Right lobe of liver (tissue), 4 donors: ENCODE measurements around the gene THTPA.

ENCODE experiments used
- POLR2A ChIP-seq: fragments of 450-650 bp; IDR thresholded peaks from one replicate; pipeline ENCODE4 v1.6.1; 2017; ENCODE audit warnings: antibody characterized with exemption, mild to moderate bottlenecking
- TF ChIP-seq, protein P1 (sequence below), 4 donors: fragments of 200-600 bp in 3 of 4; fragments of 450-650 bp in 1 of 4; IDR thresholded peaks; one replicate each; pipeline versions ENCODE4 v1.5.1 to v1.8.0; 2016 to 2022; ENCODE audit warnings: antibody characterized with exemption in 4 of 4, mild to moderate bottlenecking in 2 of 4
- donor health status: DM: no; HTN: no; CAD: no.
- donor health status: DM: no; HTN: no; CAD: no.
- donor health status: DM: no; HTN: yes; CAD: no.

DNA sequence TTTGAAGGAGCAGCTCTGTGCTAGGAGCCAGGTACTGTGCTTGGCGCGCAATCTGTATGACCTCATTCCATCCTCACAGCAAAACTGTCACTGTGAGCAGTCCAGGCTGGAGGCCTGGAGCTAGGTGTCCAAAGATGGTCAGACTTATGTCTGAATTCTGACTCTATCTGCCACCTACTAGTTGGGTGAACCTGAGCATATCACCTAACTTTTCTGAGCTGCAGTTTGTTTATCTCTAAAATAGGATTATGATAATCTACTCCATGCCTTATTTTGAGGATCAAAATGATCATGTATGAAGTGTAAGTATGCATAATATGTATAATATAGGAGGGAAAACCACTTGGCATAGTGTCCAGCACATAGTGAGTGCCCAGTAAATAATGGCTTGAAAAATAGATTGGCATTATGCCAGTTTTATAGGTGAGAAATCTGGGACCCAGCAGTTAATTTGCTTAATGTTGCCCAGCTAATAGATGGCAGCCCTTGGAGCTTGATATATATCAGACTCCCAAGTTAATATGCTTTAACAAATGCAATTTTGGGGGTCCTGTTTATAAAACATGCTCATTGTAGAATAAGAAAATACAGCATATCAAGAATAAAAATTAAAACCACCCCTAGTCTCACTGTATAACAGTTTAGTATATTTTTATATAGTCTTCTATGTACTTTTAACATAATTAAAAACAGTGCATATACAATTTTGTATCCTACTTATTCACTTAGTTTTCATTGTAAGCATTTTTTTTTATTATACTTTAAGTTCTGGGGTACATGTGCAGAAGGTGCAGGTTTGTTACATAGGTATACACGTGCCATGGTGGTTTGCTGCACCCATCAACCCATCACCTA lies 27.1 kb downstream of the THTPA start:
- TF ChIP-seq, protein P1, sequence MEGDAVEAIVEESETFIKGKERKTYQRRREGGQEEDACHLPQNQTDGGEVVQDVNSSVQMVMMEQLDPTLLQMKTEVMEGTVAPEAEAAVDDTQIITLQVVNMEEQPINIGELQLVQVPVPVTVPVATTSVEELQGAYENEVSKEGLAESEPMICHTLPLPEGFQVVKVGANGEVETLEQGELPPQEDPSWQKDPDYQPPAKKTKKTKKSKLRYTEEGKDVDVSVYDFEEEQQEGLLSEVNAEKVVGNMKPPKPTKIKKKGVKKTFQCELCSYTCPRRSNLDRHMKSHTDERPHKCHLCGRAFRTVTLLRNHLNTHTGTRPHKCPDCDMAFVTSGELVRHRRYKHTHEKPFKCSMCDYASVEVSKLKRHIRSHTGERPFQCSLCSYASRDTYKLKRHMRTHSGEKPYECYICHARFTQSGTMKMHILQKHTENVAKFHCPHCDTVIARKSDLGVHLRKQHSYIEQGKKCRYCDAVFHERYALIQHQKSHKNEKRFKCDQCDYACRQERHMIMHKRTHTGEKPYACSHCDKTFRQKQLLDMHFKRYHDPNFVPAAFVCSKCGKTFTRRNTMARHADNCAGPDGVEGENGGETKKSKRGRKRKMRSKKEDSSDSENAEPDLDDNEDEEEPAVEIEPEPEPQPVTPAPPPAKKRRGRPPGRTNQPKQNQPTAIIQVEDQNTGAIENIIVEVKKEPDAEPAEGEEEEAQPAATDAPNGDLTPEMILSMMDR (IDR thresholded peaks at IDR 0.05), result no peak
- TF ChIP-seq POLR2A, result no peak
